Thoracic aorta (tissue), 2 donors: ENCODE results near the gene MRPS10. TPM values are rescaled to one million over a fixed set of nuclear protein-coding genes. Genes with fewer than 3 reads are reported as not detected.

Experiments used
- ATAC-seq: fragments of 150-250 bp; one replicate; pipeline ENCODE4 v1.8.0; 2017; ENCODE audit warnings: low read depth; ENCODE audit not compliant: insufficient number of reproducible peaks, low FRiP score
- DNase-seq: peaks from one replicate; pipeline ENCODE4 v3.0.0-alpha.2; 2020; ENCODE audit warnings: low spot score
- H3K27ac ChIP-seq, 2 donors: fragments of 200-600 bp; sonication (generic); 1 replicate in 1 of 2; 2 replicates in 1 of 2; pipeline ENCODE4 v1.5.1; 2016; ENCODE audit warnings: mild to moderate bottlenecking in 2 of 2, moderate library complexity in 2 of 2
- H3K27me3 ChIP-seq: fragments of 200-600 bp; sonication (generic); replicated peaks from 2 replicates; pipeline ENCODE4 v1.6.0; 2016; ENCODE audit warnings: mild to moderate bottlenecking; ENCODE audit not compliant: insufficient read depth
- H3K36me3 ChIP-seq: fragments of 200-600 bp; sonication (generic); one replicate; pipeline ENCODE4 v1.5.1; 2016
- H3K4me1 ChIP-seq, 2 donors: fragments of 200-600 bp; sonication (generic); 1 replicate in 1 of 2; 2 replicates in 1 of 2; pipeline versions ENCODE4 v1.5.1 to v1.6.0; 2016; ENCODE audit warnings: low read depth in 2 of 2, mild to moderate bottlenecking in 1 of 2; ENCODE audit not compliant: control insufficient read depth in 1 of 2
- H3K4me3 ChIP-seq: fragments of 200-600 bp; sonication (generic); 2 replicates; pipeline ENCODE4 v1.5.1; 2016; ENCODE audit warnings: mild to moderate bottlenecking
- H3K9me3 ChIP-seq: fragments of 200-600 bp; sonication (generic); 2 replicates; pipeline ENCODE4 v1.5.1; 2016
- CTCF ChIP-seq: fragments of 200-600 bp; sonication (generic); IDR thresholded peaks from one replicate; pipeline ENCODE4 v1.5.1; 2019; ENCODE audit warnings: antibody characterized with exemption
- total RNA-seq, 2 donors: library from RNA; depleted of rRNA; stranded (reverse); fragments of >200 nt; gene quantifications; one replicate each; pipeline versions ENCODE4 v1.1.0 to v1.2.3, GENCODE V29; 2016

MRPS10 gene
- total RNA-seq, 2 donors from 2014 or later: 23.0 to 30.0 TPM

GRCh38 chr6:42159431-42160024 is 58.1 kb downstream of the MRPS10 start:
- DNase-seq: no peak
- no peak for ATAC-seq
- no peaks in the 10 kb centered on the region for H3K27me3 ChIP-seq
- H3K4me3 ChIP-seq: no peak overlapping the region
- no peaks in the 10 kb centered on the region for H3K4me1 ChIP-seq
- no peaks in the 10 kb centered on the region for H3K36me3 ChIP-seq
- no peak for TF ChIP-seq CTCF
- H3K27ac ChIP-seq: no peak overlapping the region
- no peaks in the 10 kb centered on the region for H3K9me3 ChIP-seq

- no peak for TF ChIP-seq CTCF
- no peaks in the 10 kb centered on the region for H3K4me1 ChIP-seq
- no peak overlapping the region for H3K4me3 ChIP-seq
- H3K27me3 ChIP-seq: no peaks in the 10 kb centered on the region
- no peak overlapping the region for H3K27ac ChIP-seq
- H3K36me3 ChIP-seq: no peaks in the 10 kb centered on the region
- no peaks in the 10 kb centered on the region for H3K9me3 ChIP-seq
- DNase-seq (no peak), ATAC-seq (no peak)
These were observed 59.0 kb downstream of the MRPS10 start for GRCh38 chr6:42158631-42159030.

- TF ChIP-seq CTCF: no peak
- Histone ChIP-seq H3K4me3 (no peak overlapping the region), H3K27me3 (no peaks in the 10 kb centered on the region), H3K9me3 (no peaks in the 10 kb centered on the region), H3K27ac (no peak overlapping the region), H3K4me1 (no peaks in the 10 kb centered on the region), H3K36me3 (no peaks in the 10 kb centered on the region)
- ATAC-seq (no peak), DNase-seq (no peak)
These were observed 59.6 kb downstream of the MRPS10 start for GRCh38 chr6:42158011-42158410.

Other genes with a start within 250 kb of the MRPS10 start
- gene TAF8, start 167.3 kb downstream of the MRPS10 start, total RNA-seq: 10 to 100 TPM; 24.5 to 40.8 TPM
- gene C6orf132, start 75.2 kb downstream of the MRPS10 start, total RNA-seq: 1 to 10 TPM in 1 of 2 donors, under 1 TPM in 1; 0.54 to 2.4 TPM
- not detected for gene GUCA1A, start 44.5 kb downstream of the MRPS10 start, total RNA-seq
- gene GUCA1B, start 22.9 kb downstream of the MRPS10 start, total RNA-seq: 1 to 10 TPM in 1 of 2 donors, not detected in 1; 2.1 TPM
- gene TRERF1, start 234.1 kb upstream of the MRPS10 start, total RNA-seq: 1 to 10 TPM; 4.6 to 5.0 TPM